Fibroblast of lung (primary cell): Measurements from ENCODE around the gene KIF13A.
"Not testable (repeated sequence)": the region's sequence is repeated elsewhere in the genome, so short reads cannot be mapped to it uniquely, and the experiment has no call there.

Experiments used
- CTCF ChIP-seq, 2 donors: IDR thresholded peaks in 1 of 2; conservative IDR thresholded peaks in 1 of 2; 1 replicate in 1 of 2; 2 replicates in 1 of 2; pipeline ENCODE4 v1.5.1; 2011 to 2012; ENCODE audit warnings: low read length in 2 of 2, control low read depth in 1 of 2, inconsistent platforms in 1 of 2, low read depth in 1 of 2, mild to moderate bottlenecking in 1 of 2
- EZH2 ChIP-seq: IDR thresholded peaks from 2 replicates; pipeline ENCODE4 v1.5.1; 2012; ENCODE audit warnings: low read length, control low read depth, mild to moderate bottlenecking; ENCODE audit errors: missing control alignments

DNA sequence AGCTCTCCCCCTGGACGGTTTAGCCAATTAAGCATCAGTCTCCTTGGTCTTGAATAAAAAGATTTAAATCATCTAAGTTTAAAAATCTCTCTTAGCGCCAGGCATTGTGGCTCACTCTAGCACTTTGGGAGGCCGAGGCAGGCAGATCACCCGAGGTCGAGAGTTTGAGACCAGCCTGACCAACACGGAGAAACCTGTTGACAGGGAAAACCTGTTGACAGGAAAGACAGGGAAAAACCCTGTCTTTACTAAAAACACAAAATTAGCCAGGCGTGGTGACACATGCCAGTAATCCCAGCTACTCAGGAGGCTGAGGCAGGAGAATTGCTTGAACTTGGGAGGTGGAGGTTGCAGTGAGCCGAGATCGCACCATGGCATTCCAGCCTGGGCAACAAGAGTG lies 97.7 kb downstream of the KIF13A start:
- not testable (repeated sequence) for TF ChIP-seq CTCF (conservative IDR thresholded peaks at IDR 0.05 in 1 of 2, IDR thresholded peaks at IDR 0.05 in 1 of 2; ENCODE audit: low read depth in 1 of 2, low read length in 2 of 2); EZH2
